NOMO-1 treated with dmso at 0.1 percent for 144 hours (cell line): ENCODE data around the gene FAM3A.

Source experiments
- DNase-seq: peaks from one replicate; lab custom pipeline; 2025; ENCODE audit not compliant: unreplicated experiment; lab: John Stamatoyannopoulos, UW

Gene FAM3A

GRCh38 chrX:154534526-154535322 is 18.7 kb upstream of the FAM3A start:
- peak; percentile 66 for DNase-seq

GRCh38 chrX:154532690-154533089 is 16.7 kb upstream of the FAM3A start:
- no peak for DNase-seq

- no peak for DNase-seq
Measured at GRCh38 chrX:154531626-154532025, 15.6 kb upstream of the FAM3A start.

GRCh38 chrX:154530286-154530685 is 14.3 kb upstream of the FAM3A start:
- no peak for DNase-seq

DNA sequence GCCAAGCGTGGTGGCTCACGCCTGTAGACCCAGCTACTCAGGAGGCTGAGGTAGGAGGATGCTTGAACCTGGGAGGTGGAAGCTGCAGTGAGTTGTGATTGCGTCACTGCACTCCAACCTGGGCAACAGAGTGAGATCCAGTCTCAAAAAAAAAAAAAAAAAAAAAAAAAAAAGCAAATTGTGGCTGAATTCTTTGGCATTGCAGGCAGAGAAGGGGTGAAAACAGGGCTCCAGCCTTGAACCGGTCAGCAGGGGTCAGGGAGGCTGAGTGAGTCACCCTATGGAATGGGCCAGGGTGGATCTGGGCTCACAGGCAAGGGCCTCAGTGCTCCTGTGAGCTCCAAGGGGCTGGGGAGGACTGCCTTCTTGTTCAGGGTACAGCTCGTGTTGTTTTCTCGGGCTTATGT is 13.2 kb upstream of the FAM3A start:
- DNase-seq = no peak

- peak; percentile 36 for DNase-seq
Measured at GRCh38 chrX:154526901-154527675, 11.1 kb upstream of the FAM3A start.

- no peak for DNase-seq
Measured at GRCh38 chrX:154525606-154526490, 9.8 kb upstream of the FAM3A start.

- DNase-seq = no peak
Measured at GRCh38 chrX:154519389-154519788, 3.4 kb upstream of the FAM3A start.

- DNase-seq = no peak
Measured at GRCh38 chrX:154517101-154517781, 1.2 kb upstream of the FAM3A start.

DNA sequence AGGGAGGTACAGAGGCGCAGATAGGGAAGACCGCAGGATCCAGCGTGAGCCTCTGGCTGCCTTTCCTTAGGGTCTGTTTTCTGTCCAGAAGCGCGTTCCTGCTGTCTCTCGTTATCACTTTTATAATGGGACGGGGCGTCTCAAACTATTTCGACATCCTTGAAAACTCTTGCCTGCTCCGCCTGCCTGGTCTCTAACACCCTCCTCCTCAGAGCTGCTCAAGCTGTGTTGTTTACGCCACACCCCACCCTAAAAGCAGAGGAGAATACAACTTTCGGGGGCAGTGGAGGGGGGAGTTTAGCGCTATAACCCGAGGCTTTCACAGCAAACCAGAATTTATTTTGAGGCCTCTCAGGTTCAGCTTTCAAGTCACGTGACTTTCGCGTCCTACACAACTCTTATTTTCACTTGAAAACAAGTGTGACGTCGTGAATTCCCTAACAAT is 646 bp upstream of the FAM3A start:
- DNase-seq = peak; percentile 6

GRCh38 chrX:154515090-154515965 is 704 bp downstream of the FAM3A start:
- no peak for DNase-seq

DNA sequence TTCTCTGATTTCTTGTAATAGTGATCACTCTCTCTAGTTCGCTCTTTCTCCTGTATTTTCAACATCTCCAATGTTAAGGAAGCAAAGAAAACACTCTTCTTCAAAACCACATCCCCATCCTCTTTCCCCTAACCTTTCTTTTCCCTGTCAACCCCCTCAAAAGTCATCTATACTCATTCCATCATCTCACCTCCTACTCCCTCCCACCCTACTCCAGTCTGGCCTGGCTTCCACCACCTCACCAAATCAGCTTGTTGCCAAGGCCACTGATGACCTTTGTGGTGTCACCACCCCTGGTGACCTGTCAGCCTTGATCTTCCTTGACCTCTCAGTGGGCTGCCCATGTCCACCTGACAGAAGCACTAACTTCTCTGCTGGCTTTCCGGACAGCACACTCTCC is 2.3 kb downstream of the FAM3A start:
- no peak for DNase-seq

DNA sequence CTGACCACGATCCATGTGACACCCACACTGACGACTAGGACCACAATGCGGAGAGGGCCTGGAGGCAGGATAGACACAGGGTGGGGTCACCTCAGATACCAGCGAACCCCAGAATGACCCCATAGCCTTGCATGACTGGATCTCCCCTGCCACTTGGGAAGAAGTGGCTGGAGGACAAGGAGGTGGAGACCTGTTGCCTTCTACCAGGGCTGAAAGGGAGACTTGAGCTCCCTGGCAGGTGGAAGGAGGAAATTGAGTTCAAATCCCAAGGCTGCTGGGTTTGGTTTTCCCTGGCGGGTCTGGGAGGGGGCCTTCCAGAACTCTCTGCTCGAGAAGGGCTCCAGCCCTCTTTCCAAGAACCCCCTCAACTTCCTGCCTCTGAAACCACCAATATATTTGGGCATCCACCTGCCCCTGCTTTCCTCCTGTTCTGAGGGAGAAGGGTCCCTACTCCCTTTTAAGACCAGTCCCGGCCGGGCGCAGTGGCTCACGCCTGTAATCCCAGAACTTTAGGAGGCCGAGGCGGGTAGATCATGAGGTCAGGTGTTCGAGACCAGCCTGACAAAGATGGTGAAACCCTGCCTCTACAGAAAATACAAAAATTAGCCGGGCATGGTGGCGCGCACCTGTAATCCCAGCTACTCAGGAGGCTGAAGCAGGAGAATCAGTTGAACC is 3.0 kb downstream of the FAM3A start:
- no peak for DNase-seq

DNA sequence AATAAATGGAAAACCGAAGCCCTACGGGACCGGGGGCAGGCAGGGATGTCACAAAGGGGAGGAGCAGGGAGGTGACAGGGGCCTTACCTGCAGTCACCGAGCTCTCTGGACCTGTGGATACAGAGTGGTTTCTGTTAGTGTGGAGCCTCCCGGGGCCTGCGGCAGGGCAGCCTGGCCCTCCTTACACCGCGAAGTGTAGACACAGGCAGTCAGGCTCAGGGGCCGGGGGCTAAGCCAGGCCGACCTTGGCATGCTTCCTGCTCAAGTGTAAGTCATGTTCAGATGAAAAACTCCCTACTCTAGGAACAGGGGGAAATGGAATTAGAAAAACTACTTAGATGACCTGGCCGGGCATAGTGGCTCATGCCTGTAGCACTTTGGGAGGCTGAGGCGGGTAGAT is 4.3 kb downstream of the FAM3A start:
- no peak for DNase-seq

- DNase-seq = no peak
Measured at GRCh38 chrX:154509455-154509854, 6.6 kb downstream of the FAM3A start.

DNA sequence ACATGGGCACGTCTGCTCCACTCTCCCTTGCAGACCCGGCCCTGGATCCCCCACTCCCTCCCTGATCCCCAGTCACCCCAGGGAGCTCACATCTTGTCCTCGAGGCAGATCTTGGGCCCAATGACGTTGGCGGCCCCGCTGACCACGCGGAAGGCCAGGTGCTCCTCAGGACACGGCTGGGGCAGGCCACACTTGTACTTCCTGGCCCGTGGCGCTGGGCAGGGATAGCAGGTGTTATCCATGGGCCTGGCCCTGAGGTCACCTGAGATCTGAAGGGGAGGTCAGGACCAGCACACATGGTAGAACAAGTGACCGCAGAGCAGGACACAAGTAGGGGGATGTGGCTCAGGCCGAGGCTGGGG is 7.7 kb downstream of the FAM3A start:
- no peak for DNase-seq

GRCh38 chrX:154507673-154508383 is 8.2 kb downstream of the FAM3A start:
- DNase-seq = no peak

- DNase-seq = no peak
Measured at GRCh38 chrX:154506483-154507332, 9.3 kb downstream of the FAM3A start.
